ENCODE data around the gene PDE6C. TPM values are rescaled to one million over a fixed set of nuclear protein-coding genes. Genes with fewer than 3 reads are reported as not detected.
A peak's percentile ranks its signal among the peaks of the same experiment; 100 is the strongest.

Gene PDE6C
- total RNA-seq, 1 experiment from 2014 or later, result not detected

DNA sequence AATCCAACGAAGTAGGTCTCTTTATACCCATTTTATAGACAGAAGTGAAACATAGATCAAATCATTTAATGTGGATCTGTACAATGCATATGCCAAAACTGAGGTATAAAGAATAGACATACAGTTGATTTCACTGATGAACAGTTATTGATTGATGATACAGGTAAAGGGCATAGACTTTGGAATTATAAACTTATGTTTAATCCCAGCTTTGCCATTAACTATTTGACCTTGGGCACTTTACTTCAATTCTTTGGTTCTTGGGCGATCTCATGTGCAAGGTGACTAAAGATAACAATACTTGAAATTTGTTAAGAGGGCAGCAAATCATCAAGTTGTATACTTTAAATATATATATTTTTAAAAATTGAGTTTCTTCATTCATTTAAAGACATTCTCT is 61.5 kb downstream of the PDE6C start:
- no peak overlapping the region for H3K27ac Mint-ChIP-seq (ENCODE audit: unreplicated experiment)
- no TSS peak for BruUV-seq (replicated peaks)

DNA sequence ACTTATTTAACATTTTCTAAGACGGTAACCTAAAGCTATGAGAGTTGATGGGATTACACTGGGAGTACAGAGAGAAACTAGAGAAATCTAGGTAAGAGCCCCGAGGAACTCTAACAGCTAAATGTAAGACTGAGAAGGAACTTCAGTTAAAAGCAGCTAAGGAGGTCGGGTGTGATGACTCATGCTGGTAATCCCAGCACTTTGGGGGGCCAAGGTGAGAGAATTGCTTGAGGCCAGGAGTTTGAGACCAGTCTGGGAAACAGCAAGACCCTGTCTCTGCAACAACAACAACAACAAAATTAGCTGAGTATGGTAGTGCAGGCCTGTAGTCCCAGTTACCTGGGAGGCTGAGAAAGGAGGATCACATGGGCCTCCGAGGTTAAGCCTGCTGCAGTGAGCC is 66.0 kb downstream of the PDE6C start:
- no peaks in the 10 kb centered on the region for H3K4me1 Mint-ChIP-seq (ENCODE audit: low read depth, unreplicated experiment)
- no peaks in the 10 kb centered on the region for H3K27me3 Mint-ChIP-seq (ENCODE audit: unreplicated experiment)
- no peak overlapping the region for H3K27ac Mint-ChIP-seq (ENCODE audit: unreplicated experiment)
- H3K9me3 Mint-ChIP-seq (ENCODE audit: low read depth, unreplicated experiment), result no peaks in the 10 kb centered on the region
- TF ChIP-seq, protein P1, sequence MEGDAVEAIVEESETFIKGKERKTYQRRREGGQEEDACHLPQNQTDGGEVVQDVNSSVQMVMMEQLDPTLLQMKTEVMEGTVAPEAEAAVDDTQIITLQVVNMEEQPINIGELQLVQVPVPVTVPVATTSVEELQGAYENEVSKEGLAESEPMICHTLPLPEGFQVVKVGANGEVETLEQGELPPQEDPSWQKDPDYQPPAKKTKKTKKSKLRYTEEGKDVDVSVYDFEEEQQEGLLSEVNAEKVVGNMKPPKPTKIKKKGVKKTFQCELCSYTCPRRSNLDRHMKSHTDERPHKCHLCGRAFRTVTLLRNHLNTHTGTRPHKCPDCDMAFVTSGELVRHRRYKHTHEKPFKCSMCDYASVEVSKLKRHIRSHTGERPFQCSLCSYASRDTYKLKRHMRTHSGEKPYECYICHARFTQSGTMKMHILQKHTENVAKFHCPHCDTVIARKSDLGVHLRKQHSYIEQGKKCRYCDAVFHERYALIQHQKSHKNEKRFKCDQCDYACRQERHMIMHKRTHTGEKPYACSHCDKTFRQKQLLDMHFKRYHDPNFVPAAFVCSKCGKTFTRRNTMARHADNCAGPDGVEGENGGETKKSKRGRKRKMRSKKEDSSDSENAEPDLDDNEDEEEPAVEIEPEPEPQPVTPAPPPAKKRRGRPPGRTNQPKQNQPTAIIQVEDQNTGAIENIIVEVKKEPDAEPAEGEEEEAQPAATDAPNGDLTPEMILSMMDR (IDR thresholded peaks at IDR 0.05; ENCODE audit: unreplicated experiment), result no peak
- intact Hi-C loops (cut with micrococcal nuclease; ENCODE audit: unreplicated experiment), result no loop called here
- CTCF ChIA-PET, result interaction anchor here (0.7 to 3.8 kb wide), 3 partner anchors 101 to 126 kb away, joined by 3 to 69 read pairs (median 3); no protein-coding TSS in a partner anchor
- DNase-seq, result no peak
- no peak overlapping the region for H3K4me3 Mint-ChIP-seq (ENCODE audit: low read depth, unreplicated experiment)
- BruUV-seq (replicated peaks), result no TSS peak
- no peaks in the 10 kb centered on the region for H3K36me3 Mint-ChIP-seq (ENCODE audit: insufficient read depth, unreplicated experiment)

More for the DNA sequence above, 61.5 kb downstream of the PDE6C start:
- Mint-ChIP-seq H3K9me3 (ENCODE audit: low read depth, unreplicated experiment) (no peaks in the 10 kb centered on the region), H3K36me3 (ENCODE audit: insufficient read depth, unreplicated experiment) (no peaks in the 10 kb centered on the region), H3K4me1 (ENCODE audit: low read depth, unreplicated experiment) (no peaks in the 10 kb centered on the region), H3K4me3 (ENCODE audit: low read depth, unreplicated experiment) (no peak overlapping the region), H3K27me3 (ENCODE audit: unreplicated experiment) (no peaks in the 10 kb centered on the region)
- intact Hi-C loops (cut with micrococcal nuclease; ENCODE audit: unreplicated experiment), result no loop called here
- CTCF ChIA-PET, result interaction anchor here (0.6 kb wide), 1 partner anchor 664 kb away, joined by 3 read pairs; no protein-coding TSS in a partner anchor
- DNase-seq, result no peak
- TF ChIP-seq, protein P1 (IDR thresholded peaks at IDR 0.05; ENCODE audit: unreplicated experiment), result no peak

DNA sequence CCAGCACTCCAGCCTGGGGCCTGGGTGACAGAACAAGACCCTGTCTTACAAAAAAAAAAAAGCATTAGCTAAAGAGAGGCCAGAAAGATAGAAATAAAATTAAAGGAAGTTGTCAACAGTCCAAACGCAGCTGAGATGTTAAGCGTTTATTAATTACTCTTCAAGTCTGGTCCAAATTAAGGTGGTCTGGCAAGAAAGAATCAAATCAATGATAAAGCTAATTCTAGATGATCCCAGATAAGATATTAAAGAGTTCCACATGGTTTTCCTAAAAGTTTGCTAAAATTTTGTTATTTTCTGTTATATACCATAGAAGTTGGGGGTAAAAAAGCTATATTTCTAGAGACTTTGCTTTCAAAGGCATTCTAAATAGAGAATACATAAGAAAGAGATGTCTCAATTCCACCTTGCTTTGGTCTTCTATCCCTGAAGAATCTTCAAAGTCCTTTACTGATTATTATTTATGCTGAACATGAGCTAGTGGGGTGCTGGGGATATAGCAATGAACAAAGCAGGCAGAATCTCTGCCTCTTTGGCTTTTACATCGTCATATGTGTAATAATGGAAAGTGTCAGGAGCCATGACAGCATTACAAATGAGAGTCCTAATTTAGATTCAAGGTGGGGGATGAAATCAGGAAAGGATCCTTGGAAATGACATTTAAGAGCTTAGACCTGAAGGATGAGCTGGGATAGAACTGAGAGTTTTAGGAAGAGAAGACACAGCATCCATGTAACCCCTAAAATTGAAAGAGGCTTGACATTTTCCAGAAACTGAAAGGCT is 66.7 kb downstream of the PDE6C start:
- Mint-ChIP-seq H3K36me3 (ENCODE audit: insufficient read depth, unreplicated experiment) (no peaks in the 10 kb centered on the region), H3K9me3 (ENCODE audit: low read depth, unreplicated experiment) (no peaks in the 10 kb centered on the region), H3K27ac (ENCODE audit: unreplicated experiment) (no peak overlapping the region), H3K27me3 (ENCODE audit: unreplicated experiment) (no peaks in the 10 kb centered on the region), H3K4me3 (ENCODE audit: low read depth, unreplicated experiment) (no peak overlapping the region), H3K4me1 (ENCODE audit: low read depth, unreplicated experiment) (no peaks in the 10 kb centered on the region)
- BruUV-seq (replicated peaks), result no TSS peak
- TF ChIP-seq, protein P1 (IDR thresholded peaks at IDR 0.05; ENCODE audit: unreplicated experiment), result no peak
- DNase-seq, result no peak
- CTCF ChIA-PET, result interaction anchor here (0.7 to 3.8 kb wide), 4 partner anchors 102 to 405 kb away, joined by 3 to 69 read pairs (median 3); no protein-coding TSS in a partner anchor
- intact Hi-C loops (cut with micrococcal nuclease; ENCODE audit: unreplicated experiment), result no loop called here

DNA sequence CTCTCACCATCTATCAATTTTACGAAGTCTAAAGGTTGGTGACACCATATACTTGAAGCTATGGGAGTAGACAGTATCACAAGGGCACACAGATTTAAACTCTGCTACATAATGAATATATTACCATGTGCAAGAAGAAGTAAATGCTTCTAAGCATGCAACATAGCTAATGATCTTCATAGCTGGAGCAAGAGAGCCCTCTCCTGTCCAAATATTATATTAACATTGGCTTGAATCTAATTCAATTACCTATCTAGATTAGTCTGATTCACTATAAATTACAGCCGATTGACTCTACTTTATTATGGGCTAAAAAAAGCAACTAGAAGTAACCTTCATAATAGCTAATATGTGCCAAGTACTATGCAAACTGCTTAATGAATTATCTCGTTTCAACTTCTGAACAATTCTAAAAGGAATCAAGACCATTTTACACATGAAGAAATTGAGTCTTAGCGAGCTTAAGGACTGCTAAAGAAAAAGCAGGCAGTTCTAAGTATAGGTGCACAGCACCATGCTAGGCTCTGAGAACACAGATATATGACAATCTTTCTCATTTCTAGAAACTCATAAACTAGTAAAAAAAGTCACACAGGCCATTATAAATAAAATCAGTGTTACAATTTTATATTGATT is 68.2 kb downstream of the PDE6C start:
- no peaks in the 10 kb centered on the region for H3K9me3 Mint-ChIP-seq (ENCODE audit: low read depth, unreplicated experiment)
- intact Hi-C loops (cut with micrococcal nuclease; ENCODE audit: unreplicated experiment), result loop anchor here (1.0 to 2.0 kb wide), 2 partner anchors 125 to 194 kb away; no protein-coding TSS in a partner anchor
- no TSS peak for BruUV-seq (replicated peaks)
- no peaks in the 10 kb centered on the region for H3K36me3 Mint-ChIP-seq (ENCODE audit: insufficient read depth, unreplicated experiment)
- no peak overlapping the region for H3K27ac Mint-ChIP-seq (ENCODE audit: unreplicated experiment)
- H3K4me1 Mint-ChIP-seq (ENCODE audit: low read depth, unreplicated experiment), result no peaks in the 10 kb centered on the region
- no peak overlapping the region for H3K4me3 Mint-ChIP-seq (ENCODE audit: low read depth, unreplicated experiment)
- DNase-seq, result no peak
- TF ChIP-seq, protein P1 (IDR thresholded peaks at IDR 0.05; ENCODE audit: unreplicated experiment), result peak; percentile 25
- CTCF ChIA-PET, result interaction anchor here (0.5 to 3.8 kb wide), 6 partner anchors 126 to 717 kb away, joined by 3 to 69 read pairs (median 5); no protein-coding TSS in a partner anchor
- no peaks in the 10 kb centered on the region for H3K27me3 Mint-ChIP-seq (ENCODE audit: unreplicated experiment)

Measured in Calu3 (cell line).